Non-pigmented ciliary epithelial cell (primary cell): Measurements from ENCODE around the gene TRAPPC14.

Experiments used
- DNase-seq: peaks from one replicate; pipeline ENCODE4 v3.0.0-alpha.2; 2010; ENCODE audit warnings: low read depth

TRAPPC14 gene

DNA sequence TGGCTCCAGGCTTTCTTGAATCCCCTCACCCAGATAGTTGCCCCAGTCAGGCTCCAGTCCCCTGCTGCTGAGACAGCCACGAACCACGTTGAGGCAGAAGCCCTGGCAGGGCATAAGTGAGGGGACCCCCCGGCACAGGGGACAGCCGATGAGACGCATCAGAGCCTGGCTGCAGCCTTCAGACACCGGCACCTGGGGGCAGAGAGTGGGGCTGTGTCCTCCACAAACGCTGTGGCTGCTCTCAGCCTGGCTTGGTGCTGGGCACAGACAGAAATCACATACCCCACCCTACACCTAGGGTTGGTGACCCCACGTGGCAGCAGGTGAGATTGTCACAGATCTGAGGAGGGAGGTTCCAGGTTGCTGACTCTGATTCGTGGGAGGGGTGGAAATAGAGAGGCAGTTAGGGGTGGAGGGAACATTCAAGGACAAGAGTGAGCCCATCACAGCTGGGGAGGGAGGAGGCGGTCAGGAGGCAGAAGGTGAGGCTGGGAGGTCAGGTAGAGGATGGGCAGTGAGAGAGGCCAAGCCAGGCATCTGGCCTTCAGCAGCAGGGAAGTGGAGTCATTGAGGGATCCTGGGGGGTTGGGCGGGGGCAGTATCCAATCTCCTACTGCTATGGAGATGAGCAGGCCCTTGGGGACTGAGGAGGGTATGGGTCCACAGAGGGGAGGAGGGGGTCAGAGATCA lies 15.4 kb upstream of the TRAPPC14 start:
- DNase-seq: no peak

DNA sequence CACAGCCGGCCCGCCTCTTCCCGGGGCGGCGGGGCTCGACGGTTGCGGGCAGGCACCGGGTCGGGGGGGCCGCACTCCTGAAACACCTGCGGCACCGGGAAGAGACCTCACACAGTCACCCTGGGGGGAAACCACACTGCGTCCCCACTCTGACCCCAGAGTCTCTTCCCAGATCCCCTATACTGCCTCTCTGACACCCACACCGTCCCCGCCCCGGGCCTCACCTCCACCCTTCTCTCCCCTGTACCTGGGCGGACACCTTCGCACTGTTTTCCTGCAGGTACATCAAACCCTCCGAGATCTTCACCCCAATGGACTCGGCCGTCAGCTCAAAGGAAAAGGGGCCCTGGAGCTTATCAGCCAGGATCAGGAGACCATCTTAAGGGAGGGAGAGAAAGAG lies 13.3 kb upstream of the TRAPPC14 start:
- DNase-seq: no peak

DNA sequence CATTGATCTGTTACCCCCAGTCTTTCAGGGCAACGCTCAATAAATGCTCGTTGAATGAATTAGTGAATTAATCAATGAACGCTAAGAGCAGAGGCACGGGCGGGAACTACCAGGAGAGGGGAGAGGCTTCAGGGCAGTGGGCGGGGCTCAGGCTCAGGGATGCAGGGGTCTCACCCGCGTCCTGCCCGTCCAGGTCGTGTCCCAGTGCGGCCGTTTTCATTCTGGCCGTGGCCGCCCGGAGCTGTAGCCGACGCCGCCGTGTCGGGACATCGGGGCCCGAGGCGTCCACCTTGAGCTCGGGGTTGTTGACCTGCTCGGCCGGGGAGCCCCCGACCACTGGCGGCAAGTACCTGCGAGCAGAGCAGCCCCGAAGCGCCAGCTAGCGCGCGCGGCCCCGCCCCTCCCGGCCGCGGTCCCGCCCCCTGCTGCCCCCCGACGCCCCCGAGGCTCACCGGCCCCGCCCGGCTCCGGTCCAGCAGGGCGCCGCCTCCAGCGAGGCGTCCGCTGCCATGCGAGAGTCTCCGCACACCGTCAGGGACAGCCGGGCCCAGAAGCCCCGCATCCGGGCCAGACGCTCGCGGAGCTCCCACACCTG lies 12.7 kb upstream of the TRAPPC14 start:
- no peak for DNase-seq

DNA sequence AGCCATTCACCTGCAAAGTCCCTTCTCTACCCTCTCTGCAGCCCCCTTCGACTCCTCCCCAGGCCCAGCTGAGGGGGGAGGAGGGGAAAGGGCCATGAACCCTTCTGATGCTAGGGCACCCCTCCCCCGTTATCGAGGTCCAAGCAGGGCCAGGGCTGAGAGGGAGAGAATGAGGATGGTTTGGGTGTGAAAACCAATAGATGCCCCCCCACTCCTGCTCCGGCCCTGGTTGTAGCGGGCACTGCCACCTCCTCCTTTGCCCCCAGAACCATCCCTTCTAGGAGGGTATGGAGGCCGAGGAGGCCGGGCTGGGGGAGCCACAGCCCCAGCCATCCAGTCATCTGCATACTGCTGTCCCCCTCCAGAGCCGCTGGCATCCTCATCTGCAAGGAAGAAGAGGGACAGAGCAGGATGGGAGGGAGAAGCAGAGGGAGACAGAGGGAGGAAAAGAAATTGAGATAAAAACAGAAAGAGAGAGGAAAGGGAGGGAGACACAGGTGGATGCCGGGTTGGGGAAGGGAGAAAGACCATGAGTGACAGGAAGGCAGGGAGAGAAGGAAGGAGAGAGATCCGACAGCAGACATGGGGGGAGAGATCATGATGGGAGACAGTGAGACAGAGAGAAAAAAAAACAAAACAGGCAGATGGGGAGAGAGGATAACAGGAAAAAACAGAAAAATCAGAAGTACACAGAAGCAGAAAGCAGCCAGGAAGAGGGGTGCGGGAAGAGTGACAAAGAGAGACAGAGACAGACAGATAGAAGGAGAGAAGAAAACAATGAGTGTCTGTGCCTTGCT lies 11.8 kb upstream of the TRAPPC14 start:
- DNase-seq: no peak

DNA sequence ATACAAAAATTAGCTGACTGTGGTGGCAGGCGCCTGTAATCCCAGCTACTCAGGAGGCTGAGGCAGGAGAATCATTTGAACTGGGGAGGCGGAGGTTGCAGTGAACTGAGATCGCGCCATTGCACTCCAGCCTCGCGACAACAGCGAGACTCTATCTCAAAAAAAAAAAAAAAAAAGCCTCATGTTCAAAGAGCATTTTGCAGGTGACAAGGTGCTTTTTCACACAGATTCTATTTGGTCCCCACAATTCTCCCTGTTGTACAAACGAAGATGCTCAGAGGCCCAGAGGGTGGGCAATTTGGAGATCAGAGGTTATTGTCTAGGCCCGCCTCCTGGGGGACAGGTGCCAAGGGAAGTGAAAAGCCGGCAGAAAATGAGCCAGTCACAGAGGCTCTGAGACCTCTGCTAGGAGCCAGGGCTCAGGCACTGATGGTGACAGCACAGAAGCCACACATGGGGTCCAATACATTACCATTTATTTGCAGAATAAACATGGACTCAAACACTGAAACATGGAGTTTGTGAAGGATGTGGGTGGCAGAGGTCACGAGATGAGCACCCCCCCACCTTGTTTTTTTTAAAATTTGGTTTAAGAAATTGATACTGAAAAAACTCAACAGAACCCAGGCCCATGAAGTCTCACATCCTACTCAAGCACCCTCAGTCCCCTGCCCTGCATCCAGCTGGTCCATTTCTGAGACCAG lies 10.8 kb upstream of the TRAPPC14 start:
- no peak for DNase-seq

DNA sequence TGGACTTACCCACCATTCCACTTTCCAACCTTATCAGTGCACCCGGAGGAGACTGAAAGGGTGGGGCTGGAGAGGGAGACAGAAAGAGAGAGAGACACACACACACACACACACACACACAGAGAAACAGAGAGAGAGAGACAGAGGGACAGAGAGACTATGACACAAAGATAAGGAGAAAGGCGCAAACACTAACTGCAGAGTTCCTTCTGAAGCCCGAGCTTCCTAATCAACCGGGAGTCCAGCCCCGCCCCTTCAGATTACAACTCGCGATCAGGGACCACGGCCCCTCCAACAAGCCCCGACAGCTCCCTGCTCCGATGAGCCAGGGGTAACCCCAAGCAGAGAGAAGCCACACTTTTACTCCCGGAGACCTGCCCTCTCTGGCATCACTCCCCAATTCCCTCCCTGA lies 9.4 kb upstream of the TRAPPC14 start:
- no peak for DNase-seq

DNA sequence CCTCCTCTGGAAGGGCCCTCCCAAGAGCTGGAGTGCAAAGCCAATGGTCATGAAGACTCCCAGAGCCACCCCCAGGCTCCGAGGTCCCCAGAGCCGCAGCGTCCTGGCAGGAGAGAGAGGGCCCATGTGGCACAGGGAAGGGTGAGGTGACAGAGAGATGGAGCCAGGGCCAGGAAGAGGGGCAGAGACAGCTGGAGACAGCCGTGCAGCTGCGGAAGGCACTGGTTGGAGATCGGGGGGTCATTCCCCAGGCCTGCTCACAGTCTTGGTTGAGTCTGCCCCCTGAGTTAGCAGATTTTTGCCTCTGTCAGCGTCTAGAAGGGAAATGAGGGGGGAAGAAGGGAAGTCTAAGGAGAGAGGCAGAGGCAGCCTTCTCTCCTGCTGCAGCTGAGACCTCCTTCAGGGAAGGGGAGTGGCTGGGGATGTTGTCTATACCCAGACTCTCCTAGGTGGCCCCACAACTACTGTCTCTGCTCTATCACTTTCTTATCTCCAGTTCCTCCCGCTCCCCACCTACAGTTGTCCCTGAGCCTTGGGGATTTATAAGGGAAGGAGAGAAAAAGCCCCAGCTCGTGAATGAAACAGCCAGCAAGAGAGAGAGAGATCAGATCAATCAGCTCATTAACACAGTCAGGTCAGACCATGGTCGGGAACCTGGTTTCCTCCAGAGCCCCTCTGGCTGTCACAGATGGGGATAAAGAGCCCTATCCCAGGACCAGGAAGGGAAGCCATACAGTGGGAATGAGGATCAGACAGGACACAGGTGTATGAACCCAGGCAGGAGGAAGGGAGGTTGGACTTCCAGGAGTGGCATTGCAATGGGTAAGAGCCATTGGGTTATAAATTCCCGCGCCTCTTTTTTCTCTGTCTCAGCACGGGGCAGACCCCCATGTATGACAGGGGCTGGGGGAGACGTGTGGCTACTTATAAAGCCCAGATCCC lies 8.7 kb upstream of the TRAPPC14 start:
- DNase-seq: no peak

DNA sequence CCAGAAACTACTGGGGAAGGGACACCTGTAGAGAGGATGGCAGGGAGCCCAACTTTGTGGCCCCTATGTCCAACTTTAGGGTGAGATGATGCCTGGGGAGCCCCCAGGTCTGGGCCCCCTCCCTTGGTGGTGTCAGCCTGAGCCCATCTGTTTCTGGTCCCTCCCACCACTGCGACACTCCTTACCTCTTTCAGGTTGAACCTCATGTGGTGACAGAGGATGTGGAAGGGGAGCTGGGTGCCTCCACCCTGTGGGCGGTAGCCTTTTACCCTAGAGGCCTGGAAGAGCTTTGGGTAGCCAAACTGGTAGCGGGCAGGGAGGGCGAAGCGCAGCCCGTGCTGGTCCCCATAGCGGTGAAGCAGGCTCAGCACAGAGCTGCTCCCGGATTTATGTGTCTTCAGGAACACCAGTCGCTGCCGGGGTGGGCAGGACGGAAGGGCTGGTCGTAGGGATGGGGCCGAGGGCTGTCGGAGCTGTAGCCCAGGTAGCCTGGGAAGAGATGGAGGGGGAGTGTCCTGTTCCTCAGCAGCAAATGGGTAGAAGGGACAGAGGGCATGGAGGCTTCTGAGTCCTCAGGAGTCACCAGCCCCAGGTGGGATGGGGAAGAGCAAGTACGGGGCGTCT lies 7.9 kb upstream of the TRAPPC14 start:
- no peak for DNase-seq

DNA sequence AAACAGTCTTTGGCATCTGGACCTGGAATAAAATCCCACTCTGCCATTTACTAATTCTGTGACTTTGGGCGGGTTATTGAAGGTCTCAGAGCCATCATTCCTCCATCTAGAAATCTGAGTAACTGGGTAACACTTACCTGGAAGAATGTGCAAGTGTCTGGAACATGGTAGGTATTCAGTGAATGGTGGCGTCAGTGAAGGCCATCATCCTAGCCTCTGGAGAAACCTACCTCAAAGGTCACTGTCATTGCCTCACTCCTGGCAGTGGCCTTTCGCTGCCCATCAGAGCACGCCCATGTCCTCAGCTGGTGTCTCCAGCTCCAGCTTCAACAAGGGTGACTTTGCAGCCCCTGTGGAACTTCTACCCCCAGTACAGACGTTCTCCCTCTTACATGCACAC lies 5.3 kb upstream of the TRAPPC14 start:
- DNase-seq: no peak

DNA sequence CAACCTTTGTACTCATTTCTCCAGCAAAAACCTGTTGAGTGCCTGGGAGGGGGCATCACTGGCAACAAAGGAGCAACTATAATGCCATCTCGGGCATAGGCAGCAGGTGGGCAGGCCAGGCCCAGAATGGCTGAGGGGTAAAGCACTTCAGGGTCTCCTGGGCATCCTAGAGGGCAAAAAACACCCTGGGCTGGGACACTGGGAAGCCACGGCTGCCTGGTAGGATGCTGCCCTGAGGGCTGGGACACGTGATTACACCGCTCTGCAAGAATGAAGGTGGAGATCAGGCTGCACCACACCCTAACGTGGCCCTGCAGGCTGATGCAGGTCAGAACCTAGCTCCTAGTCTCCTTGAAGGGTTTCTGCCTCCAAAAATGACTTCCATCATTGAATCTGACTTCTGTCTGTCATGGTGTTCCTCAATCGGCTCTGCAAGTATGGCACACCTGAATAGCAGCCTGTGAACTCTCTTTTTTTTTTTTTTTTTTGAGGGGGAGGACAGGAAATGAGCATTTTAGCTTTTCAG lies 4.5 kb upstream of the TRAPPC14 start:
- no peak for DNase-seq

DNA sequence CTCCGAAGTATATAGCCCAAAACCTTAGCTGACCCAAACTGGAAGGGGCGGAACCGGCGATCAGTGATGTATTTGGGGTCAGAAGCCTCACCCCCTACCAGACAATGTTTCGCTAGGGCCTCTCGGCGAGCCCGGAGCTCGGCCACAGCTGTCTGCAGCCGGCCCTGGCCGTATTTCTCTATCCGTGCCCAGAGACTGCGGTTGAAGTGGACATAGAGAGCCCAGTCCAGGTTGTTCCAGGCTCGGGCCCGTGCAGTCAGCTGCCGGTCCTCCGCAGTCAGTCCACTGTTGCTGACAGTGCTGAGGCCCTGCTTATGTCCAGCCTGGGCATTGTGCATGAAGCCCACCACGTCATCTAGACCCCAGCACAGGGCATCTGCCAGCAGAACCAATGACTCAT lies 1.5 kb upstream of the TRAPPC14 start:
- no peak for DNase-seq

DNA sequence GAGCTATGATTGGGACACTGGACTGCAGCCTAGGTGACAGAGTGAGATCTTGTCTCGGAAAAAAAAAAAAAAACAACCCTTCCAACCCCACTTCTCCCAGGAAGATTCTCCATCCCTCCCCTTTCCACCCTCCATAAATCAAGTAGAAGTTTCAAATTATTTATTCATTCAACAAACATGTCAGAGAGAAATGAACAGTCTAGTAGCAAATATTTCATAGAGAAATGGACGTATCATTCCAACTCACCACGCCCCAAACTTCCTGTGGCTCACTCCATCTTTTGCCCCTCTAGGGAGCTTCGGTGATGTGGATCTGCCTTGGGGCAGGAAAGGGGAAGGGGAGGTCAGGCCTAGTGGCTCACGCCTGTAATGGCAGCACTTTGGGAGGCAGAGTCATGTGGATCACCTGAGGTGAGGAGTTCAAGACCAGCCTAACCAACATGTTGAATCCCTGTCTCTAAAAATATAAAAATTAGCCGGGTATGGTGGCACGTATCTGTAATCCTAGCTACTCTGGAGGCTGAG lies 638 bp upstream of the TRAPPC14 start:
- DNase-seq: no peak

DNA sequence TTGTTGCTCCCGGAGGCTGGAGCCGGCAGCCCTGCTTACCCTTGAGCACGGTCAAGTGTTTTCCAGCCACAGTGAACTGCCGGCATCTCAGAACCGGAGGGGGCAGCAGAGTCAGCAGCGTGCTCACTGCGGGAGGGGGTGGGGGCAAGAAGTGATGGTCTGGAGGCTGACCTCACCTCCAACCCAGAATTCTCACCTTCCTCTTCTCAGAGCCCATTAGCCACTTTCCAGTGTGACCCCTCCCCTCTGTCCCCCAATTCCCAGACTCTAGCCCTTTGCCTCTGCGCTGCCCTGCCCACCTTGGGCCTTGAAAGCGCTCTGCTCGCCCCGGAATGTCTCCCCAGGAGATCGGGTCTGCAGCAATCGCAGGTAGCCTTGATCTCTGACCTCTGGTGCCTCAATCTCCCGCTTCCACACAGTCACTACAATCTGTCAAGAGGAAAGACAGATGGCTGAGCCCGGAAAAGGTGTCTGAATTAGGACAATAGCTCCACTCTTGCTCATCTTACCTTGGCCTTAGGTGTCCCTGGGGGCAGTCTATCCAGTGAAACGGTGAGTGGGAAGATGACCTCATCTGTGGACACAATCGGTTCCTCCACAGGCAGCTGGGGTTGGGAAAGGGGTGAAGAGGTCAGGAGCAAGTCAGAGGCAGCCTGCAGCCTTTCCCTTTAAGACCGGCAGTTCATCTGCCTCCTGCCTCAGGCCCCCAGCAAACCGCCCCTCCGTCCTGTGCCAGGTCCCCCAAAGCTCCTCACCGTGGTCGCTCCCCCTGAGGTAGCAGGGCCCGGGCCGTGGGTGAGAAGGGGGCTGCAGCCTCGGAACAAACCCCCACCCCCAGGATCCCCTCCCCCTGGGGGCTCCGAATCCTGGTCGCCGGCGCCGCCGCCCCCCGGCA lies 942 bp downstream of the TRAPPC14 start:
- DNase-seq: no peak

DNA sequence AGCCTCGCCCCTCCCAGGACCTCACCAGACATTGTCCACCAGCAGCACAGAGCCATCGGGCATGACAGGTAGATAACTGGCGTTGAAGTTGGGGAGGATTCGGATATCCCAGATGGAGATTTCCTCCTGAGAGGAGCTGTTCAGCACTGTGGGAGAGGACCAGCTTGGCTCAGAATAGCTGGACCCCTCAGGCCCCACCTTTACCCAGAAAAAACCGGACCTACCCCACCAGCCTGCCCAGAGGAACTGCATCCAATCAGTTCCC lies 1.5 kb downstream of the TRAPPC14 start:
- no peak for DNase-seq

DNA sequence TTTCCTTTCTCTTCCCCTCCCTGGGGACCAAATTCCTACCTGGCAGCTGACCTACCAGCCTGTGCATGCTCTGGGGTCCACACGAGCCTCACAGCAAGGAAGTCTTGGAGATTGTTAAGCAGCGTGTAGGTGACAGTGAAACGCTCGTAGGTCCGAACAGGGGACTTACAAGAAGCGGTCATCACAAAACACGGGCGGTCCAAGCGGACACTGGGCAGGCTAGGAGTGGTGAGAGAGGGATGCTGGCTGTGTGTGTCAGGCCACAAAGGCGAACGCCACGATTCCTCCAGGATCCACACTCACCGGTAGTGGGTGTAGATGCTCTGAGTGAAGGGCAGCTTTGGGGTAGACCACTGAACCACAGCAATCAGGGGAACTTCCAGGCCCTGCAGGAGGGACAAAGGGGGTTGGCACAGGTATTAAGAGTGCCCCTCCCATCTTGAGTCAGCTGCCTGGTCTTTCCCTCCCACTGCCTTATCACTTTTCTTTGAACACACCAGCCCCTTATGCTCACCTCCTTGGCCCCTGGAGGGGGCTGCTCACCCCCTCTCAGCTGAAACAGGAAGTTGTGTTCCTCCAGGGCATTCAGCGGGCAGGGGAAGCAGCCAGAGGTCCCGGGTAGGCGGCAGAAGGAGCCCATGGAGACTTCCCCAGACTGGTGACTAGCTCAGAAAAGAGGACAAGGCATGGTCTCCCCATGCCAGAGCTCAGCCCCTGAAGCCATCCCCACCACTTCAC lies 2.0 kb downstream of the TRAPPC14 start:
- no peak for DNase-seq

DNA sequence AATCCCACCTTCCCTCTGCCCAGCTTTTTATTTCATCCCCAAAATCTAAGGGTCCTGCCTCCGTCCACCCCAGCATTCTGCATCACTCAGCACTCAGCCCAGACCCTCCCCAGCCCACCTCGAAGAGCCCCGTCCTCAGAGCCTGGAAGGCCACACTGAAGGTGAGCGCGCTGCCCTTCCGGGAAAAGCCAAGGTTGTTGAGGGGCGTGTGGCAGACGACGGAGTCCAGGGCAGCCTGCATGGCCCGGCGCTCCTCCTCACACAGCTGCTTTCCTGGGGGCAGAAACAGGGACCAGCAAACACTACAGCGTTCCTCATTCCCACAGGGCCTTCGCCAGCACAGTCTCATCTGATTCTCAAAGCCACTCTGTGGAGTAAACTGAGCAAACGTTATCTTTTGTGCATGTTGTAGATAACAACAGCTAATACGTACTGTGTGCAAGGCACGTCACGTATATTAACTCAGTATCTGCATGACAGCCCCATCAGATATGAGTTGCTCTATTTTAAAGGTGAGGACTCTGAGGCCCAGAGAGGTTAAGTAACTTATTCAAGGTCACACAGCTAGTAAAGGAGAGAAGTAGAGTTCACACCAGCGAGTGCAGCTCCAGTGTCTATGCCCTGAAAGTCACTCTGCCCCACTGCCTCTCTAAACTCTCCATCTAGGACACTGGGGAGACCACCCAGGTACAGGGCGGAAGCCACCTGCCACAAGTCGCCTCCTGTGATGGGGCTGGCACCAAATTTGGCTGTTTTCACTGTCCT lies 2.8 kb downstream of the TRAPPC14 start:
- no peak for DNase-seq

DNA sequence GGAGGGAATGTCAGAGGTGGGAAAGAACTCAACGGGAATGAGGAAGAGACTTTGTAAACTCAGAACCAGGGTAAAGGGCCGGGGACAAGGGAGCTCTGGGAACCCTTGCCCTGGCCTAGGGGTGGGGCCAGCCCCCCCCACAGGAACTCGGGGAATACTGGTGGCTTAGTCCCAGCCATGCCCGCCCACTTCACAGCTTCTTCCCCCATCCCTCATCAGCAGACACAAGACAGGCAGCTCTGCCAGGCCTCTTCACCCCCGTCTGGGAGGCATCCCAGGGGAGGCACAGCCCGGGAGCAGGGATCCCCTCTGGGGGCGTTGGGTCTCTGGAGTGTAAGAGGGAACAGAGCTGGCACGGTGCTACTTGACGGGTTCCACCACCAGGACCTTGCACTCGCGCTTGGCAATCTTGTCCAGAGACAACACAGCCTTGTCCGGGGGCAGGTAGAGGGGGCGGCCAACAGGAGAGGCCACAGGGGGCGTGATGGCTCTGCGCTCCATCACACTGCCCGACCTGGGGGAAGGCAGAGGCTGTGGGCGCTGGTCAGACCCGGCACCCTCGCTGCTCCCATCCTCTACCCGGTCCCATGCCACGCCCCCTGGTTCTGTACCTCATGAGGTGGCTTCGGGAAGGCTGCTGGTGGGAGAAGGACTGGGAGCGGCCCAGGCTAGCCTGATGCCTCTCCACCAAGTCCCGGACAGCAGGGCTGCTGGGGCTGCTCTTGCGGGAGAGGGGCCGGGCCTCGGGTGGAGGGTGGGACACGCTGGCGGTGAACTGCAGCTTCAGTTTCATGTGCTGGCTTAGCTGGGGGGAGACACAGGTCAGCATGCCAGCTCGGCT lies 3.7 kb downstream of the TRAPPC14 start:
- DNase-seq: no peak
